HepG2 (cell line): ENCODE data around the gene OR8B12. TPM values are rescaled to one million over a fixed set of nuclear protein-coding genes. Genes with fewer than 3 reads are reported as not detected.

Experiments used
- ATAC-seq: fragments of 200-7000 bp; cut with Tn5 transposase; 3 replicates; pipeline ENCODE4 v1.9.1; 2020; ENCODE audit warnings: mild to moderate bottlenecking, moderate library complexity
- BruUV-seq: library from RNA; stranded (reverse); fragments of 400-500 nt; replicated peaks from 2 replicates; lab custom pipeline; 2021; lab: Mats Ljungman, UMichigan
- CTCF ChIA-PET: fragments of 300-600 bp; formaldehyde crosslinking; extraction: SDS; loops from one replicate; lab custom pipeline; 2021; ENCODE audit warnings: low total read pairs, inconsistent platforms, low intra/inter-chr PET ratio; lab: Yijun Ruan, JAX
- POLR2A ChIA-PET: fragments of 350-600 bp; sonication (Branson Sonifier 250); formaldehyde crosslinking; loops from one replicate; lab custom pipeline; 2020; ENCODE audit warnings: antibody characterized with exemption, inconsistent platforms; lab: Yijun Ruan, JAX
- DNase-seq: peaks from one replicate; pipeline ENCODE4 v3.0.0-alpha.2; 2015; ENCODE audit warnings: low spot score
- FAIRE-seq: peaks from 3 replicates; lab custom pipeline; 2011; peaks lifted over from hg19 to GRCh38; lab: Jason Lieb, UNC
- H2AFZ ChIP-seq: one replicate; pipeline ENCODE4 v1.6.1; 2011; ENCODE audit warnings: low read length, inconsistent platforms
- H3K27ac ChIP-seq: fragments of 300-600 bp; 3 replicates; pipeline ENCODE4 v1.8.0; 2011; ENCODE audit warnings: mixed run types, mild to moderate bottlenecking, mixed read lengths, low read length, inconsistent platforms; ENCODE audit not compliant: insufficient read depth; ENCODE audit errors: extremely low read length
- H3K27me3 ChIP-seq, 2 experiments: fragments of 200-600 bp in 1 of 2; 2 replicates in 1 of 2; 3 replicates in 1 of 2; pipeline versions ENCODE4 v1.6.0 to v1.8.0; 2011; ENCODE audit warnings: low read length in 2 of 2, mild to moderate bottlenecking in 2 of 2, moderate library complexity in 2 of 2, inconsistent platforms in 1 of 2; ENCODE audit not compliant: insufficient read depth in 2 of 2, control insufficient read depth in 1 of 2
- H3K36me3 ChIP-seq, 2 experiments: fragments of 200-600 bp in 1 of 2; replicated peaks in 1 of 2; 2 replicates in 1 of 2; 3 replicates in 1 of 2; pipeline versions ENCODE4 v1.5.1 to v1.8.0; 2011; ENCODE audit warnings: low read length in 2 of 2, inconsistent platforms in 1 of 2; ENCODE audit not compliant: insufficient read depth in 2 of 2, control insufficient read depth in 1 of 2
- H3K4me1 ChIP-seq: 2 replicates; pipeline ENCODE4 v1.5.1; 2012; ENCODE audit warnings: low read length, inconsistent platforms; ENCODE audit not compliant: insufficient read depth
- H3K4me2 ChIP-seq: 2 replicates; pipeline ENCODE4 v1.6.0; 2011; ENCODE audit warnings: low read depth, low read length, inconsistent platforms
- H3K4me3 ChIP-seq, 3 experiments: fragments of 200-600 bp in 1 of 3; sonication (generic), shearing (Covaris generic) in 1 of 3; replicated peaks in 1 of 3; 2 replicates each; pipeline ENCODE4 v1.5.1; 2011 to 2016; ENCODE audit warnings: low read length in 3 of 3, inconsistent platforms in 2 of 3, low read depth in 2 of 3, mild to moderate bottlenecking in 2 of 3, control low read depth in 1 of 3, mixed read lengths in 1 of 3; ENCODE audit not compliant: insufficient read depth in 1 of 3
- H3K79me2 ChIP-seq: one replicate; pipeline ENCODE4 v1.6.1; 2011; ENCODE audit warnings: low read length, inconsistent platforms; ENCODE audit not compliant: insufficient read depth
- H3K9ac ChIP-seq: 2 replicates; pipeline ENCODE4 v1.6.0; 2011; ENCODE audit warnings: mild to moderate bottlenecking, low read depth, low read length, inconsistent platforms; ENCODE audit not compliant: insufficient read depth
- H3K9me3 ChIP-seq: 2 replicates; pipeline ENCODE4 v1.5.1; 2012; ENCODE audit warnings: mild to moderate bottlenecking, low read length
- H4K20me1 ChIP-seq: 2 replicates; pipeline ENCODE4 v1.6.0; 2011; ENCODE audit warnings: inconsistent platforms, mild to moderate bottlenecking, low read length, moderate library complexity; ENCODE audit not compliant: insufficient read depth
- AHR ChIP-seq: IDR thresholded peaks from 2 replicates; pipeline ENCODE4 v1.6.1; 2018; ENCODE audit warnings: missing genetic modification reagents, missing compliant biosample characterization
- ERF ChIP-seq: IDR thresholded peaks from 2 replicates; pipeline ENCODE4 v1.6.1; 2018; ENCODE audit warnings: missing biosample characterization, missing genetic modification reagents
- ISX ChIP-seq: sonication (generic); formaldehyde crosslinking; conservative IDR thresholded peaks from 2 replicates; pipeline ENCODE4 v1.5.0; 2020; ENCODE audit warnings: missing genetic modification reagents
- KDM3A ChIP-seq: IDR thresholded peaks from 2 replicates; pipeline ENCODE4 v1.6.1; 2018; ENCODE audit warnings: low read depth, missing compliant biosample characterization
- RBFOX2 ChIP-seq: fragments of 200-400 bp; formaldehyde crosslinking; IDR thresholded peaks from 2 replicates; pipeline ENCODE4 v1.6.1; 2017; ENCODE audit warnings: low read depth, mild to moderate bottlenecking, low read length
- RBM39 ChIP-seq: fragments of 200-400 bp; formaldehyde crosslinking; IDR thresholded peaks from one replicate; pipeline ENCODE4 v1.6.1; 2018; ENCODE audit warnings: antibody characterized with exemption, mild to moderate bottlenecking, low read depth, low read length; ENCODE audit not compliant: poor library complexity, severe bottlenecking
- SKI ChIP-seq: fragments of 450-650 bp; IDR thresholded peaks from one replicate; pipeline ENCODE4 v1.6.1; 2018; ENCODE audit warnings: mild to moderate bottlenecking; ENCODE audit not compliant: partially characterized antibody
- SNRNP70 ChIP-seq: fragments of 200-400 bp; formaldehyde crosslinking; IDR thresholded peaks from 2 replicates; pipeline ENCODE4 v1.6.1; 2017; ENCODE audit warnings: mild to moderate bottlenecking, low read depth, low read length, moderate library complexity
- SOX5 ChIP-seq: IDR thresholded peaks from 2 replicates; pipeline ENCODE4 v1.6.1; 2016; ENCODE audit warnings: borderline replicate concordance
- ZFP41 ChIP-seq: sonication (generic); formaldehyde crosslinking; IDR thresholded peaks from 2 replicates; pipeline ENCODE4 v1.4.0; 2020; ENCODE audit warnings: mild to moderate bottlenecking, missing genetic modification reagents, borderline replicate concordance
- ZNF121 ChIP-seq: sonication (generic); formaldehyde crosslinking; IDR thresholded peaks from 2 replicates; pipeline ENCODE4 v1.5.0; 2020; ENCODE audit warnings: mild to moderate bottlenecking, missing genetic modification reagents
- ZNF354B ChIP-seq: sonication (generic); formaldehyde crosslinking; IDR thresholded peaks from 2 replicates; pipeline ENCODE4 v1.8.0; 2022; ENCODE audit warnings: mild to moderate bottlenecking, missing genetic modification reagents
- ZNF816 ChIP-seq: sonication (generic); formaldehyde crosslinking; IDR thresholded peaks from 2 replicates; pipeline ENCODE4 v1.8.0; 2022; ENCODE audit warnings: missing genetic modification reagents, mild to moderate bottlenecking, borderline replicate concordance
- WGBS: methylation state at CpG from one replicate; pipeline ENCODE4 v1.1.6; 2017; ENCODE audit warnings: low lambda C conversion rate; 5-methylcytosine and 5-hydroxymethylcytosine counted together
- in situ Hi-C: cut with HindIII; loops from 2 replicates; pipeline ENCODE4 v1.10.0; 2017; ENCODE audit warnings: low pct_unique_long_range_greater_than_20kb; ENCODE audit not compliant: extremely low pct_ligation_motif_present
- intact Hi-C: fragments of 100-400 bp; cut with micrococcal nuclease; formaldehyde crosslinking; loops from one replicate; pipeline ENCODE4 v1.10.0; 2022; ENCODE audit not compliant: unreplicated experiment
- polyA plus RNA-seq, 8 experiments: library from polyadenylated mRNA; depleted of rRNA in 3 of 8; stranded (reverse) in 7 of 8; unstranded in 1 of 8; fragments of >200 nt; fragmentation: Illumina TruSeq in 4 of 8; extraction: Trizol in 4 of 8; gene quantifications; 2 replicates each; pipeline versions ENCODE4 v1.2.1 to v1.2.3, GENCODE V29; 2011 to 2016; ENCODE audit warnings: low read depth in 4 of 8, missing spikeins in 1 of 8, mixed read lengths in 1 of 8; ENCODE audit not compliant: insufficient read depth in 1 of 8
- total RNA-seq, 5 experiments: library from RNA; depleted of rRNA; stranded (reverse); fragments of >200 nt; fragmentation: Illumina TruSeq; extraction: Trizol; gene quantifications; 2 replicates each; pipeline ENCODE4 v1.2.3, GENCODE V29; 2016; ENCODE audit warnings: low read depth in 1 of 5
- TF ChIP-seq, protein P1 (sequence below): sonication (generic); formaldehyde crosslinking; IDR thresholded peaks from 2 replicates; pipeline ENCODE4 v1.5.0; 2020; ENCODE audit warnings: missing genetic modification reagents, mild to moderate bottlenecking, borderline replicate concordance
- TF ChIP-seq, protein P2 (sequence below): sonication (generic); formaldehyde crosslinking; IDR thresholded peaks from 2 replicates; pipeline ENCODE4 v1.8.0; 2022; ENCODE audit warnings: mild to moderate bottlenecking, missing genetic modification reagents, moderate library complexity

OR8B12 gene
- total and polyA plus RNA-seq, 2 of the 13 experiments (the other 11 are each of a cell fraction or from before 2014, with no cell fraction given): not detected

GRCh38 chr11:124541204-124541603, 2.2 kb downstream of the OR8B12 start:
- no peaks in the 10 kb centered on the region for H3K4me1 ChIP-seq
- TF ChIP-seq RBM39 (no peak), SNRNP70 (no peak), SOX5 (CRISPR knock-in tag) (no peak), AHR (CRISPR knock-in tag) (no peak), RBFOX2 (no peak), ISX (CRISPR knock-in tag) (no peak), ERF (no peak), ZNF816 (CRISPR knock-in tag) (no peak), ZFP41 (no peak), ZNF354B (CRISPR knock-in tag) (no peak), SKI (no peak), ZNF121 (CRISPR knock-in tag) (no peak), KDM3A (CRISPR knock-in tag) (no peak)
- TF ChIP-seq, protein P1, sequence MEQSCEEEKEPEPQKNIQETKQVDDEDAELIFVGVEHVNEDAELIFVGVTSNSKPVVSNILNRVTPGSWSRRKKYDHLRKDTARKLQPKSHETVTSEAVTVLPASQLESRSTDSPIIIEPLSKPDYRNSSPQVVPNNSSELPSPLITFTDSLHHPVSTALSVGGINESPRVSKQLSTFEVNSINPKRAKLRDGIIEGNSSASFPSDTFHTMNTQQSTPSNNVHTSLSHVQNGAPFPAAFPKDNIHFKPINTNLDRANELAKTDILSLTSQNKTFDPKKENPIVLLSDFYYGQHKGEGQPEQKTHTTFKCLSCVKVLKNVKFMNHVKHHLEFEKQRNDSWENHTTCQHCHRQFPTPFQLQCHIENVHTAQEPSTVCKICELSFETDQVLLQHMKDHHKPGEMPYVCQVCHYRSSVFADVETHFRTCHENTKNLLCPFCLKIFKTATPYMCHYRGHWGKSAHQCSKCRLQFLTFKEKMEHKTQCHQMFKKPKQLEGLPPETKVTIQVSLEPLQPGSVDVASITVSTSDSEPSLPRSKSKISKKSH (CRISPR knock-in tag): no peak
- TF ChIP-seq, protein P2, sequence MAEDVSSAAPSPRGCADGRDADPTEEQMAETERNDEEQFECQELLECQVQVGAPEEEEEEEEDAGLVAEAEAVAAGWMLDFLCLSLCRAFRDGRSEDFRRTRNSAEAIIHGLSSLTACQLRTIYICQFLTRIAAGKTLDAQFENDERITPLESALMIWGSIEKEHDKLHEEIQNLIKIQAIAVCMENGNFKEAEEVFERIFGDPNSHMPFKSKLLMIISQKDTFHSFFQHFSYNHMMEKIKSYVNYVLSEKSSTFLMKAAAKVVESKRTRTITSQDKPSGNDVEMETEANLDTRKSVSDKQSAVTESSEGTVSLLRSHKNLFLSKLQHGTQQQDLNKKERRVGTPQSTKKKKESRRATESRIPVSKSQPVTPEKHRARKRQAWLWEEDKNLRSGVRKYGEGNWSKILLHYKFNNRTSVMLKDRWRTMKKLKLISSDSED: no peak
- DNase-seq: no peak
- no TSS peak for BruUV-seq
- whole genome bisulfite sequencing: 0% methylated on average over 6 of the region's 6 CpGs
- no peaks in the 10 kb centered on the region for H3K27me3 ChIP-seq
- no peak for FAIRE-seq
- H3K36me3 ChIP-seq: no peaks in the 10 kb centered on the region
- H3K4me2 ChIP-seq: no peak overlapping the region
- POLR2A ChIA-PET: no interaction called here
- no peaks in the 10 kb centered on the region for H3K79me2 ChIP-seq
- no peak overlapping the region for H3K27ac ChIP-seq
- no peaks in the 10 kb centered on the region for H4K20me1 ChIP-seq
- intact Hi-C loops (no loop called here), in situ Hi-C loops (no loop called here)
- no peak for ATAC-seq
- no peak overlapping the region for H3K9ac ChIP-seq
- H3K9me3 ChIP-seq: no peaks in the 10 kb centered on the region
- H3K4me3 ChIP-seq: no peak overlapping the region
- CTCF ChIA-PET: no interaction called here
- no peak overlapping the region for H2AFZ ChIP-seq
